Natural killer cell treated with Interleukin-12 subunit alpha and Interleukin-12 subunit beta and Interleukin-15 and Interleukin-18, amount 100 ng/mL, for 72 hours (primary cell): ENCODE results near the gene BBOF1. TPM values are rescaled to one million over a fixed set of nuclear protein-coding genes. Genes with fewer than 3 reads are reported as not detected.

Experiments
- ATAC-seq, 2 donors: fragments of 150-1000 bp; cut with Tn5 transposase in 1 of 2; sonication (Bioruptor Pico), chemical (Tn5 transposase) in 1 of 2; 2 replicates each; pipeline ENCODE4 v1.10.0; 2021
- DNase-seq: peaks from one replicate; pipeline ENCODE4 v3.0.0; 2022; ENCODE audit warnings: low spot score
- H3K27ac Mint-ChIP-seq, 2 donors: 1 replicate in 1 of 2; 2 replicates in 1 of 2; pipeline ENCODE4 v1.8.0; 2022; ENCODE audit warnings: mixed read lengths in 2 of 2, mild to moderate bottlenecking in 1 of 2, moderate library complexity in 1 of 2
- H3K27me3 Mint-ChIP-seq, 2 donors: 1 replicate in 1 of 2; 2 replicates in 1 of 2; pipeline ENCODE4 v1.8.0; 2022; ENCODE audit warnings: mixed read lengths in 2 of 2
- H3K36me3 Mint-ChIP-seq: one replicate; pipeline ENCODE4 v1.8.0; 2022; ENCODE audit warnings: mixed read lengths
- H3K4me1 Mint-ChIP-seq, 2 donors: 1 replicate in 1 of 2; 2 replicates in 1 of 2; pipeline ENCODE4 v1.8.0; 2022; ENCODE audit warnings: low read depth in 2 of 2, mixed read lengths in 2 of 2, mild to moderate bottlenecking in 1 of 2
- H3K4me3 Mint-ChIP-seq: one replicate; pipeline ENCODE4 v1.8.0; 2022; ENCODE audit warnings: mixed read lengths
- H3K9me3 Mint-ChIP-seq: 2 replicates; pipeline ENCODE4 v1.8.0; 2022; ENCODE audit warnings: mixed read lengths
- total RNA-seq, 2 donors: library from RNA; stranded (reverse); gene quantifications; one replicate each; pipeline ENCODE4 v1.2.3, GENCODE V29; 2022

Gene BBOF1
- total RNA-seq, 2 donors from 2014 or later: 0.48 to 2.1 TPM

GRCh38 chr14:74008843-74009499 lies 10.2 kb upstream of the BBOF1 start:
- Mint-ChIP-seq H3K36me3 (no peaks in the 10 kb centered on the region), H3K4me1 (no peaks in the 10 kb centered on the region), H3K4me3 (no peak overlapping the region), H3K27ac (no peak overlapping the region), H3K27me3 (no peaks in the 10 kb centered on the region), H3K9me3 (no peaks in the 10 kb centered on the region)
- no peak for DNase-seq
- no peak for ATAC-seq

- Mint-ChIP-seq H3K9me3 (no peaks in the 10 kb centered on the region), H3K4me1 (peaks cover 8 to 12% of the 10 kb centered on the region in 2 donors), H3K4me3 (no peak overlapping the region), H3K27ac (no peak overlapping the region), H3K27me3 (no peaks in the 10 kb centered on the region), H3K36me3 (no peaks in the 10 kb centered on the region)
- ATAC-seq (no peak), DNase-seq (no peak)
These were observed 4.8 kb upstream of the BBOF1 start for GRCh38 chr14:74014299-74014698.

GRCh38 chr14:74015176-74015575 lies 4.0 kb upstream of the BBOF1 start:
- DNase-seq (no peak), ATAC-seq (no peak)
- no peak overlapping the region for H3K4me3 Mint-ChIP-seq
- peaks cover 9 to 14% of the 10 kb centered on the region in 2 donors for H3K4me1 Mint-ChIP-seq
- H3K27ac Mint-ChIP-seq: no peak overlapping the region
- no peaks in the 10 kb centered on the region for H3K9me3 Mint-ChIP-seq
- no peaks in the 10 kb centered on the region for H3K36me3 Mint-ChIP-seq
- H3K27me3 Mint-ChIP-seq: no peaks in the 10 kb centered on the region

GRCh38 chr14:74015963-74016362 lies 3.2 kb upstream of the BBOF1 start:
- Mint-ChIP-seq H3K36me3 (no peaks in the 10 kb centered on the region), H3K27ac (no peak overlapping the region), H3K4me3 (no peak overlapping the region), H3K9me3 (no peaks in the 10 kb centered on the region), H3K27me3 (no peaks in the 10 kb centered on the region), H3K4me1 (peaks cover 9 to 14% of the 10 kb centered on the region in 2 donors)
- DNase-seq: no peak
- ATAC-seq: no peak

GRCh38 chr14:74018174-74018585 lies 969 bp upstream of the BBOF1 start:
- H3K9me3 Mint-ChIP-seq: no peaks in the 10 kb centered on the region
- DNase-seq (no peak), ATAC-seq (no peak)
- peaks cover 9 to 14% of the 10 kb centered on the region in 2 donors for H3K4me1 Mint-ChIP-seq
- peak overlapping the region; percentile 95 to 96 for H3K27ac Mint-ChIP-seq
- H3K36me3 Mint-ChIP-seq: no peaks in the 10 kb centered on the region
- H3K4me3 Mint-ChIP-seq: peak overlapping the region; percentile 95
- no peaks in the 10 kb centered on the region for H3K27me3 Mint-ChIP-seq

- H3K9me3 Mint-ChIP-seq: no peaks in the 10 kb centered on the region
- H3K4me1 Mint-ChIP-seq: peaks cover 9 to 14% of the 10 kb centered on the region in 2 donors
- peak overlapping the region; percentile 95 to 96 for H3K27ac Mint-ChIP-seq
- H3K27me3 Mint-ChIP-seq: no peaks in the 10 kb centered on the region
- peak overlapping the region; percentile 95 for H3K4me3 Mint-ChIP-seq
- no peaks in the 10 kb centered on the region for H3K36me3 Mint-ChIP-seq
- DNase-seq (no peak), ATAC-seq (no peak)
These were observed 424 bp downstream of the BBOF1 start for GRCh38 chr14:74019408-74020137.

- peaks cover 9 to 14% of the 10 kb centered on the region in 2 donors for H3K4me1 Mint-ChIP-seq
- no peak overlapping the region for H3K27ac Mint-ChIP-seq
- H3K36me3 Mint-ChIP-seq: no peaks in the 10 kb centered on the region
- ATAC-seq: no peak
- no peaks in the 10 kb centered on the region for H3K9me3 Mint-ChIP-seq
- H3K4me3 Mint-ChIP-seq: no peak overlapping the region
- no peaks in the 10 kb centered on the region for H3K27me3 Mint-ChIP-seq
- no peak for DNase-seq
These were observed 3.2 kb downstream of the BBOF1 start for GRCh38 chr14:74022346-74022745.

GRCh38 chr14:74029136-74029535 lies 10.0 kb downstream of the BBOF1 start:
- Mint-ChIP-seq H3K36me3 (no peaks in the 10 kb centered on the region), H3K4me1 (no peaks in the 10 kb centered on the region), H3K27ac (no peak overlapping the region), H3K27me3 (no peaks in the 10 kb centered on the region), H3K4me3 (no peak overlapping the region), H3K9me3 (no peaks in the 10 kb centered on the region)
- ATAC-seq (no peak), DNase-seq (no peak)

- no peaks in the 10 kb centered on the region for H3K27me3 Mint-ChIP-seq
- no peaks in the 10 kb centered on the region for H3K36me3 Mint-ChIP-seq
- H3K27ac Mint-ChIP-seq: no peak overlapping the region
- H3K9me3 Mint-ChIP-seq: no peaks in the 10 kb centered on the region
- no peaks in the 10 kb centered on the region for H3K4me1 Mint-ChIP-seq
- no peak overlapping the region for H3K4me3 Mint-ChIP-seq
- ATAC-seq: no peak
- DNase-seq: no peak
These were observed 15.4 kb downstream of the BBOF1 start for GRCh38 chr14:74034572-74034971.

GRCh38 chr14:74035556-74035955 lies 16.4 kb downstream of the BBOF1 start:
- no peak overlapping the region for H3K27ac Mint-ChIP-seq
- no peaks in the 10 kb centered on the region for H3K9me3 Mint-ChIP-seq
- no peaks in the 10 kb centered on the region for H3K36me3 Mint-ChIP-seq
- DNase-seq (no peak), ATAC-seq (no peak)
- H3K4me3 Mint-ChIP-seq: no peak overlapping the region
- no peaks in the 10 kb centered on the region for H3K27me3 Mint-ChIP-seq
- no peaks in the 10 kb centered on the region for H3K4me1 Mint-ChIP-seq

GRCh38 chr14:74038020-74038859 lies 19.1 kb downstream of the BBOF1 start:
- no peaks in the 10 kb centered on the region for H3K36me3 Mint-ChIP-seq
- no peak overlapping the region for H3K27ac Mint-ChIP-seq
- DNase-seq (no peak), ATAC-seq (no peak)
- H3K4me3 Mint-ChIP-seq: no peak overlapping the region
- H3K9me3 Mint-ChIP-seq: no peaks in the 10 kb centered on the region
- H3K4me1 Mint-ChIP-seq: no peaks in the 10 kb centered on the region
- H3K27me3 Mint-ChIP-seq: no peaks in the 10 kb centered on the region

- no peak overlapping the region for H3K27ac Mint-ChIP-seq
- ATAC-seq (no peak), DNase-seq (no peak)
- no peak overlapping the region for H3K4me3 Mint-ChIP-seq
- H3K27me3 Mint-ChIP-seq: no peaks in the 10 kb centered on the region
- H3K9me3 Mint-ChIP-seq: no peaks in the 10 kb centered on the region
- H3K36me3 Mint-ChIP-seq: no peaks in the 10 kb centered on the region
- no peaks in the 10 kb centered on the region for H3K4me1 Mint-ChIP-seq
These were observed 23.1 kb downstream of the BBOF1 start for GRCh38 chr14:74042296-74042695.

- Mint-ChIP-seq H3K4me3 (no peak overlapping the region), H3K36me3 (no peaks in the 10 kb centered on the region), H3K9me3 (no peaks in the 10 kb centered on the region), H3K27me3 (no peaks in the 10 kb centered on the region), H3K4me1 (no peaks in the 10 kb centered on the region), H3K27ac (no peak overlapping the region)
- ATAC-seq: no peak
- DNase-seq: no peak
These were observed 26.4 kb downstream of the BBOF1 start for GRCh38 chr14:74045522-74045921.

- DNase-seq (no peak), ATAC-seq (no peak)
- no peaks in the 10 kb centered on the region for H3K4me1 Mint-ChIP-seq
- H3K27ac Mint-ChIP-seq: no peak overlapping the region
- H3K36me3 Mint-ChIP-seq: no peaks in the 10 kb centered on the region
- H3K9me3 Mint-ChIP-seq: no peaks in the 10 kb centered on the region
- no peak overlapping the region for H3K4me3 Mint-ChIP-seq
- H3K27me3 Mint-ChIP-seq: no peaks in the 10 kb centered on the region
These were observed 29.1 kb downstream of the BBOF1 start for GRCh38 chr14:74048281-74048680.
